GM19397 (cell line): ENCODE measurements around the gene SOS1.
"Not testable (repeated sequence)": the region's sequence is repeated elsewhere in the genome, so short reads cannot be mapped to it uniquely, and the experiment has no call there.

Source experiments
- ATAC-seq: cut with Tn5 transposase; IDR thresholded peaks from one replicate; pipeline ENCODE4 v1.9.1; 2021; ENCODE audit warnings: mild to moderate bottlenecking, moderate library complexity; ENCODE audit not compliant: unreplicated experiment

SOS1 gene

GRCh38 chr2:39120771-39121522 is at the start of gene SOS1:
Gene SOS1, minus strand, starts transcription at chr2:39121051. Its CDS starts 629 bp downstream, at chr2:39120422.
- peak; percentile 46 for ATAC-seq

- no peak for ATAC-seq
These were observed 43.2 kb upstream of the SOS1 start for GRCh38 chr2:39164089-39164488.

GRCh38 chr2:39160982-39161381 is 40.1 kb upstream of the SOS1 start:
- no peak for ATAC-seq

- no peak for ATAC-seq
These were observed 38.4 kb upstream of the SOS1 start for GRCh38 chr2:39159283-39159682.

GRCh38 chr2:39158351-39158750 is 37.5 kb upstream of the SOS1 start:
- ATAC-seq = no peak

- no peak for ATAC-seq
These were observed 36.0 kb upstream of the SOS1 start for GRCh38 chr2:39156846-39157245.

- no peak for ATAC-seq
These were observed 35.3 kb upstream of the SOS1 start for GRCh38 chr2:39156107-39156506.

GRCh38 chr2:39155573-39155972 is 34.7 kb upstream of the SOS1 start:
- ATAC-seq = not testable (repeated sequence)

GRCh38 chr2:39154944-39155343 is 34.1 kb upstream of the SOS1 start:
- ATAC-seq = no peak

- no peak for ATAC-seq
These were observed 32.5 kb upstream of the SOS1 start for GRCh38 chr2:39153312-39153711.

- ATAC-seq = no peak
These were observed 31.7 kb upstream of the SOS1 start for GRCh38 chr2:39152504-39152903.

- no peak for ATAC-seq
These were observed 30.1 kb upstream of the SOS1 start for GRCh38 chr2:39150890-39151497.

GRCh38 chr2:39150102-39150562 is 29.3 kb upstream of the SOS1 start:
- ATAC-seq = no peak

GRCh38 chr2:39146630-39147029 is 25.8 kb upstream of the SOS1 start:
- no peak for ATAC-seq

- ATAC-seq = no peak
These were observed 25.1 kb upstream of the SOS1 start for GRCh38 chr2:39145906-39146421.

- ATAC-seq = no peak
These were observed 23.6 kb upstream of the SOS1 start for GRCh38 chr2:39144416-39144815.

GRCh38 chr2:39142904-39143605 is 22.2 kb upstream of the SOS1 start:
- ATAC-seq = no peak

- ATAC-seq = no peak
These were observed 20.8 kb upstream of the SOS1 start for GRCh38 chr2:39141334-39142271.

GRCh38 chr2:39140948-39141333 is 20.1 kb upstream of the SOS1 start:
- not testable (repeated sequence) for ATAC-seq

- ATAC-seq = no peak
These were observed 19.5 kb upstream of the SOS1 start for GRCh38 chr2:39140322-39140847.
